ENCODE measurements around the gene DIPK1B.
A peak's percentile ranks its signal among the peaks of the same experiment; 100 is the strongest.

DNA sequence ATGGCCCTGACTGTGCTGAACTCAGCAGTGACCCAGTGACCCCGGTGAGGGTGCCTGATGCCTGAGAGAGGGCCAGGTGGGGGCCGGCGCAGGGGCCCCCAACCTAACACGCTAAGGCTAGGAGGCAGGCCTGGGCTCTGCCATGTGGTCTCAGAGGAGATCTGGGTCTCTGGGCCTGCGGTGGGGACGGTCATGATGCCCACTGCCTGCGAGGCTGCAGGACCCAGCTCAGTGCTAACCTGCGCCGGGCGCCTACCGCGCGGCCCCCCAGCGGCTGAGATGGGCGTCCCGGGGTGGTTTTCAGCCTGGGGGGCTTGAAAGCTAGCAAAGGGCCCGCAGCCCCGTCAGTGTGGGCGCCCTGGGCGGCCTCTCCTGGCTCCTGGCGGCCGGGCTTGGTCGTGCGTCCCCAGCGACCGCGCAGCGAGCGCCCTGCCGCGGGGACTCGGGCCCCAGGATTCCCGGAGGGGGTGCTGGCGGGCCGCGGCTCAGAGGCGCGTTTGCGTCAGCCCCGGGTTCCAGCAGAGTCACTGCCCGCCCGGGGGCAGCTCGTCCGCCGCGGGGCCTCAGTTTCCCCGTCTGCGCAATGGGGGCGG is 47.2 kb upstream of the DIPK1B start:
- TF ChIP-seq NBN (IDR thresholded peaks at IDR 0.05) (no peak), NRF1 (conservative IDR thresholded peaks at IDR 0.05; ENCODE audit: low read depth, low read length) (no peak), ESRRA (IDR thresholded peaks at IDR 0.05; ENCODE audit: low read length) (no peak), BHLHE40 (IDR thresholded peaks at IDR 0.05; ENCODE audit: borderline replicate concordance in 1 of 2, low read depth in 2 of 2, low read length in 1 of 2) (no peak), POLR2A (IDR thresholded peaks at IDR 0.05; ENCODE audit: low read depth, low read length) (no peak), MEF2B (IDR thresholded peaks at IDR 0.05; ENCODE audit: partially characterized antibody, poor library complexity, severe bottlenecking) (no peak), FOS (IDR thresholded peaks at IDR 0.05; ENCODE audit: borderline replicate concordance, extremely low read depth, insufficient read length) (no peak), EZH2 (IDR thresholded peaks at IDR 0.05; ENCODE audit: borderline replicate concordance, control insufficient read depth, low read depth, low read length) (no peak), CBX5 (IDR thresholded peaks at IDR 0.05; ENCODE audit: low read depth) (no peak), CEBPB (IDR thresholded peaks at IDR 0.05; ENCODE audit: borderline replicate concordance in 1 of 2, low read depth in 2 of 2, low read length in 2 of 2) (no peak)
- TF ChIP-seq, protein P1, sequence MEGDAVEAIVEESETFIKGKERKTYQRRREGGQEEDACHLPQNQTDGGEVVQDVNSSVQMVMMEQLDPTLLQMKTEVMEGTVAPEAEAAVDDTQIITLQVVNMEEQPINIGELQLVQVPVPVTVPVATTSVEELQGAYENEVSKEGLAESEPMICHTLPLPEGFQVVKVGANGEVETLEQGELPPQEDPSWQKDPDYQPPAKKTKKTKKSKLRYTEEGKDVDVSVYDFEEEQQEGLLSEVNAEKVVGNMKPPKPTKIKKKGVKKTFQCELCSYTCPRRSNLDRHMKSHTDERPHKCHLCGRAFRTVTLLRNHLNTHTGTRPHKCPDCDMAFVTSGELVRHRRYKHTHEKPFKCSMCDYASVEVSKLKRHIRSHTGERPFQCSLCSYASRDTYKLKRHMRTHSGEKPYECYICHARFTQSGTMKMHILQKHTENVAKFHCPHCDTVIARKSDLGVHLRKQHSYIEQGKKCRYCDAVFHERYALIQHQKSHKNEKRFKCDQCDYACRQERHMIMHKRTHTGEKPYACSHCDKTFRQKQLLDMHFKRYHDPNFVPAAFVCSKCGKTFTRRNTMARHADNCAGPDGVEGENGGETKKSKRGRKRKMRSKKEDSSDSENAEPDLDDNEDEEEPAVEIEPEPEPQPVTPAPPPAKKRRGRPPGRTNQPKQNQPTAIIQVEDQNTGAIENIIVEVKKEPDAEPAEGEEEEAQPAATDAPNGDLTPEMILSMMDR (IDR thresholded peaks at IDR 0.05 in 2 of 3, conservative IDR thresholded peaks at IDR 0.05 in 1 of 3; ENCODE audit: control insufficient read depth in 2 of 3, extremely low read depth in 1 of 3, insufficient read depth in 1 of 3, low read depth in 3 of 3, low read length in 3 of 3): peak in 2 of 3 experiments; percentile 11 to 13; a peak in 1 of 6 replicates

Data from GM12878 (cell line).